HCT116 (cell line): ENCODE results near the gene FGFBP2. TPM values are rescaled to one million over a fixed set of nuclear protein-coding genes. Genes with fewer than 3 reads are reported as not detected.

Experiments used
- ATAC-seq: fragments of 200-7000 bp; cut with Tn5 transposase; 2 replicates; pipeline ENCODE4 v1.9.1; 2020; ENCODE audit warnings: mild to moderate bottlenecking, moderate library complexity
- BruUV-seq: library from RNA; stranded (reverse); fragments of 400-500 nt; replicated peaks from 2 replicates; lab custom pipeline; 2021; lab: Mats Ljungman, UMichigan
- CTCF ChIA-PET: fragments of 300-600 bp; sonication (Branson Sonifier 250); formaldehyde crosslinking; loops from one replicate; lab custom pipeline; 2021; ENCODE audit warnings: antibody characterized with exemption; lab: Charles Lee
- POLR2A ChIA-PET: fragments of 300-600, 350-600 bp; sonication (Branson Sonifier 250); formaldehyde crosslinking; loops from one replicate; lab custom pipeline; 2021; ENCODE audit warnings: antibody characterized with exemption; lab: Charles Lee
- RAD21 ChIA-PET, 2 experiments: fragments of 300-600 bp; sonication (Branson Sonifier 250); formaldehyde crosslinking; loops; one replicate each; lab custom pipeline; 2023; ENCODE audit warnings: low total read pairs in 2 of 2; ENCODE audit not compliant: uncharacterized antibody in 2 of 2, unreplicated experiment in 2 of 2, low non-redundant PET in 1 of 2; lab: Charles Lee
- DNase-seq: peaks from one replicate; pipeline ENCODE4 v3.0.0-alpha.2; 2010; ENCODE audit warnings: low read depth, low spot score
- H2AFZ ChIP-seq: fragments of 200-600 bp; shearing (Covaris generic), sonication (generic); 2 replicates; pipeline ENCODE4 v1.6.1; 2017; ENCODE audit warnings: low read depth, mixed run types, mixed read lengths, antibody characterized with exemption, low read length; ENCODE audit not compliant: poor library complexity, severe bottlenecking
- H3K27ac ChIP-seq: 2 replicates; pipeline ENCODE4 v1.5.1; 2012; ENCODE audit warnings: low read depth, low read length
- H3K27me3 ChIP-seq: fragments of 200-600 bp; sonication (generic); 2 replicates; pipeline ENCODE4 v1.6.1; 2016; ENCODE audit warnings: mixed run types, low read length, mixed read lengths; ENCODE audit not compliant: insufficient read depth
- H3K36me3 ChIP-seq, 2 experiments: fragments of 200-500 bp in 1 of 2; fragments of 200-600 bp in 1 of 2; sonication (Bioruptor generic) in 1 of 2; sonication (generic) in 1 of 2; 2 replicates each; pipeline versions ENCODE4 v1.5.1 to v1.6.1; 2014 to 2016; ENCODE audit warnings: low read length in 2 of 2, inconsistent platforms in 1 of 2, mixed read lengths in 1 of 2, mixed run types in 1 of 2; ENCODE audit not compliant: insufficient read depth in 2 of 2, control insufficient read depth in 1 of 2
- H3K4me1 ChIP-seq, 2 experiments: fragments of 200-600 bp in 1 of 2; sonication (generic) in 1 of 2; 2 replicates each; pipeline versions ENCODE4 v1.5.1 to v1.6.1; 2012 to 2017; ENCODE audit warnings: low read length in 2 of 2, inconsistent platforms in 1 of 2, mild to moderate bottlenecking in 1 of 2, mixed read lengths in 1 of 2, mixed run types in 1 of 2, moderate library complexity in 1 of 2; ENCODE audit not compliant: insufficient read depth in 2 of 2, control insufficient read depth in 1 of 2
- H3K4me2 ChIP-seq: fragments of 200-600 bp; sonication (generic); 2 replicates; pipeline ENCODE4 v1.6.1; 2017; ENCODE audit warnings: mixed run types, low read length, mixed read lengths
- H3K4me3 ChIP-seq, 2 experiments: fragments of 200-600 bp in 1 of 2; sonication (generic) in 1 of 2; replicated peaks in 1 of 2; 2 replicates each; pipeline ENCODE4 v1.5.1; 2011 to 2016; ENCODE audit warnings: low read length in 2 of 2, control low read depth in 1 of 2, low read depth in 1 of 2, mild to moderate bottlenecking in 1 of 2, mixed read lengths in 1 of 2, mixed run types in 1 of 2
- H3K79me2 ChIP-seq: fragments of 200-600 bp; sonication (generic); 2 replicates; pipeline ENCODE4 v1.6.1; 2017; ENCODE audit warnings: mild to moderate bottlenecking, mixed run types, low read length, moderate library complexity, mixed read lengths; ENCODE audit not compliant: insufficient read depth
- H3K9ac ChIP-seq: fragments of 200-600 bp; sonication (generic); 2 replicates; pipeline ENCODE4 v1.6.1; 2016; ENCODE audit warnings: low read length, mixed read lengths
- H3K9me2 ChIP-seq: fragments of 200-600 bp; sonication (generic), shearing (Covaris generic); 2 replicates; pipeline ENCODE4 v1.6.1; 2017; ENCODE audit warnings: mixed run types, mild to moderate bottlenecking, moderate library complexity; ENCODE audit not compliant: insufficient read depth
- H3K9me3 ChIP-seq, 2 experiments: fragments of 200-500 bp in 1 of 2; fragments of 200-600 bp in 1 of 2; sonication (Bioruptor generic) in 1 of 2; sonication (generic) in 1 of 2; 2 replicates each; pipeline ENCODE4 v1.6.1; 2014 to 2017; ENCODE audit warnings: low read length in 2 of 2, mixed read lengths in 2 of 2, inconsistent platforms in 1 of 2, low read depth in 1 of 2, mild to moderate bottlenecking in 1 of 2, mixed run types in 1 of 2, moderate library complexity in 1 of 2; ENCODE audit not compliant: control insufficient read depth in 1 of 2, insufficient read depth in 1 of 2
- H4K20me1 ChIP-seq: fragments of 200-600 bp; sonication (generic), shearing (Covaris generic); 2 replicates; pipeline ENCODE4 v1.6.1; 2017; ENCODE audit warnings: mixed run types, mild to moderate bottlenecking, moderate library complexity; ENCODE audit not compliant: insufficient read depth
- ATF3 ChIP-seq: IDR thresholded peaks from 2 replicates; pipeline ENCODE4 v1.6.1; 2012
- CBX3 ChIP-seq: IDR thresholded peaks from 2 replicates; pipeline ENCODE4 v1.6.1; 2012; ENCODE audit warnings: low read depth
- EGR1 ChIP-seq: IDR thresholded peaks from 2 replicates; pipeline ENCODE4 v1.6.1; 2012; ENCODE audit warnings: low read depth
- EZH2phosphoT487 ChIP-seq: fragments of 200-600 bp; IDR thresholded peaks from 2 replicates; pipeline ENCODE4 v1.6.1; 2018; ENCODE audit warnings: antibody characterized with exemption, borderline replicate concordance
- FOSL1 ChIP-seq: IDR thresholded peaks from 2 replicates; pipeline ENCODE4 v1.6.1; 2012; ENCODE audit warnings: low read depth
- MAX ChIP-seq: IDR thresholded peaks from 2 replicates; pipeline ENCODE4 v1.6.1; 2012
- POLR2A ChIP-seq: IDR thresholded peaks from 2 replicates; pipeline ENCODE4 v1.7.0; 2011; ENCODE audit warnings: borderline replicate concordance; ENCODE audit not compliant: insufficient read depth, insufficient read length; ENCODE audit errors: extremely low read depth
- POLR2AphosphoS5 ChIP-seq: IDR thresholded peaks from 2 replicates; pipeline ENCODE4 v1.6.1; 2011; ENCODE audit warnings: mild to moderate bottlenecking, low read depth, low read length, moderate library complexity
- SRF ChIP-seq: IDR thresholded peaks from 2 replicates; pipeline ENCODE4 v1.6.1; 2012; ENCODE audit warnings: low read depth
- ZBTB33 ChIP-seq: IDR thresholded peaks from 2 replicates; pipeline ENCODE4 v1.6.1; 2011; ENCODE audit warnings: mild to moderate bottlenecking, low read length, moderate library complexity; ENCODE audit not compliant: insufficient replicate concordance; ENCODE audit errors: extremely low read depth
- intact Hi-C: fragments of 100-400 bp; cut with micrococcal nuclease; formaldehyde crosslinking; loops from 2 replicates; pipeline ENCODE4 v1.10.0; 2022
- total RNA-seq: library from RNA; stranded (reverse); gene quantifications from one replicate; pipeline ENCODE4 v1.2.1, GENCODE V29; 2021; ENCODE audit not compliant: unreplicated experiment

The FGFBP2 gene
- total RNA-seq, 1 experiment from 2014 or later: not detected

- intact Hi-C loops: no loop called here
- Histone ChIP-seq H3K36me3 (no peaks in the 10 kb centered on the region), H4K20me1 (no peaks in the 10 kb centered on the region), H3K27me3 (no peaks in the 10 kb centered on the region), H3K4me2 (no peak overlapping the region), H3K79me2 (no peaks in the 10 kb centered on the region), H3K27ac (no peak overlapping the region), H2AFZ (no peak overlapping the region), H3K9me2 (no peaks in the 10 kb centered on the region), H3K4me1 (peaks cover 0 to 5% of the 10 kb centered on the region in 2 experiments; a peak in 1 of 4 replicates), H3K9ac (no peak overlapping the region), H3K9me3 (no peaks in the 10 kb centered on the region), H3K4me3 (no peak overlapping the region)
- DNase-seq: no peak
- CTCF ChIA-PET: interaction anchor here (2.3 kb wide), 1 partner anchor 200 kb away, joined by 10 read pairs; no protein-coding TSS in a partner anchor
- BruUV-seq: no TSS peak
- no peak for ATAC-seq
- no peak for TF ChIP-seq MAX
- no peak for TF ChIP-seq EZH2phosphoT487
- no peak for TF ChIP-seq EGR1
- TF ChIP-seq POLR2AphosphoS5: no peak
- no peak for TF ChIP-seq FOSL1
- no peak for TF ChIP-seq ATF3
- no peak for TF ChIP-seq ZBTB33
- no peak for TF ChIP-seq SRF
- TF ChIP-seq POLR2A: no peak
- no peak for TF ChIP-seq CBX3
- RAD21 ChIA-PET: no interaction called here
- POLR2A ChIA-PET: no interaction called here
Observed at GRCh38 chr4:16005676-16006075, 42.7 kb upstream of the FGFBP2 start.
